ENCODE measurements around the gene HS3ST1. TPM values are rescaled to one million over a fixed set of nuclear protein-coding genes. Genes with fewer than 3 reads are reported as not detected.

Gene HS3ST1
- total RNA-seq, 1 donor from 2014 or later: 0.37 TPM

DNA sequence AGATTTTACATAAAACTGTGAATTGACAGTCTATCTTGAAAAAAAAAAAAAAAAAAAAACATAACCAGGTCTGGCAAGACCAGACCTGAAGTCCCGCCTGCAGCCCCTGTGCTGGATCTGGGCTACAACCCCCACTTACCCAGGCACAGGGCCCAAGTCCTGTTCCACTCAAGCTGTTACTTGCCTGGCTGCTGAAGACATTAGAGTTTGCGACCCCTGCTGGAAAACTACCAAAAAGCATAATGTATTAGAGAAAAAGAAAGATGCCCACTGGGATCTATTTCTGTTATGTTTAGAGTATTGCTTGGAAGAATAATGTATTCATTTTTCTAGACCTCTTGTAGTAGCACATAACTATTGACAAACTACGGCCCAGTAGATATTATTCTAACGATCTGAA is 4.7 kb downstream of the HS3ST1 start:
- H3K4me1 Mint-ChIP-seq: peaks cover 36% of the 10 kb centered on the region
- peak overlapping the region; percentile 14 for H3K4me3 Mint-ChIP-seq
- DNase-seq (ENCODE audit: low read depth, low spot score): peak; percentile 36
- no peaks in the 10 kb centered on the region for H3K36me3 Mint-ChIP-seq (ENCODE audit: low read depth)
- H3K27me3 Mint-ChIP-seq (ENCODE audit: low read depth): peaks cover 39% of the 10 kb centered on the region
- TF ChIP-seq, protein P1, sequence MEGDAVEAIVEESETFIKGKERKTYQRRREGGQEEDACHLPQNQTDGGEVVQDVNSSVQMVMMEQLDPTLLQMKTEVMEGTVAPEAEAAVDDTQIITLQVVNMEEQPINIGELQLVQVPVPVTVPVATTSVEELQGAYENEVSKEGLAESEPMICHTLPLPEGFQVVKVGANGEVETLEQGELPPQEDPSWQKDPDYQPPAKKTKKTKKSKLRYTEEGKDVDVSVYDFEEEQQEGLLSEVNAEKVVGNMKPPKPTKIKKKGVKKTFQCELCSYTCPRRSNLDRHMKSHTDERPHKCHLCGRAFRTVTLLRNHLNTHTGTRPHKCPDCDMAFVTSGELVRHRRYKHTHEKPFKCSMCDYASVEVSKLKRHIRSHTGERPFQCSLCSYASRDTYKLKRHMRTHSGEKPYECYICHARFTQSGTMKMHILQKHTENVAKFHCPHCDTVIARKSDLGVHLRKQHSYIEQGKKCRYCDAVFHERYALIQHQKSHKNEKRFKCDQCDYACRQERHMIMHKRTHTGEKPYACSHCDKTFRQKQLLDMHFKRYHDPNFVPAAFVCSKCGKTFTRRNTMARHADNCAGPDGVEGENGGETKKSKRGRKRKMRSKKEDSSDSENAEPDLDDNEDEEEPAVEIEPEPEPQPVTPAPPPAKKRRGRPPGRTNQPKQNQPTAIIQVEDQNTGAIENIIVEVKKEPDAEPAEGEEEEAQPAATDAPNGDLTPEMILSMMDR (conservative IDR thresholded peaks at IDR 0.05): peak; percentile 72
- H3K9me3 Mint-ChIP-seq: no peaks in the 10 kb centered on the region
- H3K27ac Mint-ChIP-seq (ENCODE audit: unreplicated experiment): no peak overlapping the region

DNA sequence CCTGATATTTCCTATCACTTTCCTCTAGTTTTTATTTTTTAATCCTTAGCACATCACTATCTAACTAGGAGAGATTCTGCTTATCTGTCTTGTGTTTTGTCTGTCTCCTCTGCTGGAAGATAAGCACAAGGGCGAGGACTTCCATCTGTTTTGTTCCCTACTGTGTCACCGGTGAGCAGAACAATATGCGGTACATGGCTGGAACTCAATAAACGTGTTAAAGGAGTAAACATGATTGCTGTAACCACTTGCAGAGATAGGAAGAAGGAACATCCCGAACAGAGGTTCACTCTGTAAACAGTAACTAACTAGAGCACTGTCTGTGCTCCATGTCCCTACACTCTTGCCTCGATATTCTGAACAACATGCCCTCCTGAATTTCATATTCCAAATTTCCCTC is 5.2 kb downstream of the HS3ST1 start:
- Mint-ChIP-seq H3K4me3 (no peak overlapping the region), H3K27me3 (ENCODE audit: low read depth) (peaks cover 34% of the 10 kb centered on the region), H3K36me3 (ENCODE audit: low read depth) (no peaks in the 10 kb centered on the region), H3K9me3 (no peaks in the 10 kb centered on the region), H3K4me1 (peaks cover 36% of the 10 kb centered on the region), H3K27ac (ENCODE audit: unreplicated experiment) (no peak overlapping the region)
- TF ChIP-seq, protein P1 (conservative IDR thresholded peaks at IDR 0.05): no peak
- DNase-seq (ENCODE audit: low read depth, low spot score): no peak

DNA sequence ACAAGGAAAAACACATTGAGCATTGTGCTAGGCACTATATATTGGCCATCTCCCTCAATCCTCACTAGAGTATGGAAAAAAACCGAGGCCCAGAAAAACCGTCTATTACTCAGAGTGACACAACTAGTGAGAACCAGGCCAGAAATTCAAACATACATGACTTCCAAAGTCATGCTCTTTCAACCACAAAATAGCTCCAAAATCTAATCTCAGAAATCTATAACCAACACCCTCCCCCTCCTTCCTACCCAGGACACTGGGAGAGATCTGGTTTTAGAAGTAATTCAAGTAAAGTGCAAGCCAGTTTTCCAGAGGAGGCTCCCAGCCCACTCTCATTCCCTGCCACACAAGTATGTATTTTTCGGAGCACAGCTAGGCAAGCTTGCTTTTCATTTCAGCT is 7.6 kb downstream of the HS3ST1 start:
- H3K27ac Mint-ChIP-seq (ENCODE audit: unreplicated experiment): no peak overlapping the region
- H3K4me1 Mint-ChIP-seq: peaks cover 19% of the 10 kb centered on the region
- TF ChIP-seq, protein P1 (conservative IDR thresholded peaks at IDR 0.05): no peak
- peaks cover 11% of the 10 kb centered on the region for H3K27me3 Mint-ChIP-seq (ENCODE audit: low read depth)
- H3K36me3 Mint-ChIP-seq (ENCODE audit: low read depth): no peaks in the 10 kb centered on the region
- DNase-seq (ENCODE audit: low read depth, low spot score): no peak
- H3K4me3 Mint-ChIP-seq: no peak overlapping the region
- no peaks in the 10 kb centered on the region for H3K9me3 Mint-ChIP-seq

DNA sequence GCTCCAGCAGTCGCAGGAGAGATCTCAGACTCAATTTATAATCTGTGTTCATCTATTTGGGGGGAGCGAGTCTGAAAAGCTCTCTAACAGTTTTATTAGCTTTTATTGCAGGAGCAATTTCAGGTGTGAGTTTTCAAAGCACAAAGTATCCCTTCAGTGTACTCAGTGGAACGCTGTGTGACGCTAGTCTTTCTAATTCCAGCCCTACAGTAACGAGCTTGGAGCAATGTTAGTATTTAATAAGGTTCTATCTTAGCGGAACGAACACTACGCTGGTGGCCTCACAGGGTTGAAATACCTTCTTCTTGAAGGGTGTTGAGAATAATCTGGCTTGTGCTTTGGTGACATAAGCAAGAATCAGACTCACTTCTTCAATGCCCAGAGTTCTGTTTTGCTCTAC is 8.4 kb downstream of the HS3ST1 start:
- H3K9me3 Mint-ChIP-seq: no peaks in the 10 kb centered on the region
- H3K4me1 Mint-ChIP-seq: peaks cover 26% of the 10 kb centered on the region
- no peak overlapping the region for H3K4me3 Mint-ChIP-seq
- H3K27ac Mint-ChIP-seq (ENCODE audit: unreplicated experiment): no peak overlapping the region
- DNase-seq (ENCODE audit: low read depth, low spot score): no peak
- TF ChIP-seq, protein P1 (conservative IDR thresholded peaks at IDR 0.05): no peak
- peaks cover 3% of the 10 kb centered on the region for H3K27me3 Mint-ChIP-seq (ENCODE audit: low read depth)
- H3K36me3 Mint-ChIP-seq (ENCODE audit: low read depth): no peaks in the 10 kb centered on the region

DNA sequence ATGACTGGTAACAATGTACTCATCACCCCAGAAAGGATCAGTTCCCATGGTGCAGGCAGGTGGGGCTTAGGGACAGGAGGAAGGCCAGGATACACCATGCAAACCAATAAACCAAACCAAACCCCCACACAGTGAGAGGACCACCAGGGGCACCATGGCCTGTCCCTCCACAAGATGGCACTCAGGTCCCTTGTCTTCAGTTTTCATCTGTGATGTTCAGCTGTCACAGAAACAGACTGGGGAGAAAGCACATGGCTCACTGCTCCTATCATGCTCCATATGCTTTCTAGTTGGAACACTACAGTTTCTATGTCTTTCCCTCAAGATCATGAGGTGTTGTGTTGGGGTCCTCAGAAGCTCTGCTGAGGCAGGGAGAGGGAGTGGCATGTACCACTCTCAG is 10.1 kb downstream of the HS3ST1 start:
- Mint-ChIP-seq H3K4me3 (no peak overlapping the region), H3K9me3 (no peaks in the 10 kb centered on the region), H3K27ac (ENCODE audit: unreplicated experiment) (no peak overlapping the region), H3K27me3 (ENCODE audit: low read depth) (no peaks in the 10 kb centered on the region), H3K4me1 (peaks cover 27% of the 10 kb centered on the region), H3K36me3 (ENCODE audit: low read depth) (no peaks in the 10 kb centered on the region)
- DNase-seq (ENCODE audit: low read depth, low spot score): no peak
- TF ChIP-seq, protein P1 (conservative IDR thresholded peaks at IDR 0.05): no peak

DNA sequence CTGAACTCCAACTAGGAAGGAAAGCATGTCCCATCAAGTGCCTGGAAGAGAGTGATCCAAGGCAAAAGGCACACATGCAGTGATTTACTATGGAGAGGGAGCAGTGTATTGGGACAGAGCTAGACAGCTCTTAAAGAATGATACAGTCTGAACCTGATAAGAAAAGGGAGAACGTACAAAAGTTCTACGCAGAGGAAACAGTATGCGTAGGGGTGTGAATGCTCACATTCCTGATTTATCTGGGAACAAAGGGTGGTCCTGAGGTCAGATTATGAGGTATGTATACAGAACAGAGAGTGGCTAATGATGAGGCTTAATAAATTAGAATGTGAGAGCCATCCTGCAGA is 12.0 kb downstream of the HS3ST1 start:
- Mint-ChIP-seq H3K4me1 (peaks cover 21% of the 10 kb centered on the region), H3K27me3 (ENCODE audit: low read depth) (no peaks in the 10 kb centered on the region), H3K9me3 (no peaks in the 10 kb centered on the region), H3K36me3 (ENCODE audit: low read depth) (no peaks in the 10 kb centered on the region), H3K27ac (ENCODE audit: unreplicated experiment) (no peak overlapping the region), H3K4me3 (no peak overlapping the region)
- DNase-seq (ENCODE audit: low read depth, low spot score): no peak
- TF ChIP-seq, protein P1 (conservative IDR thresholded peaks at IDR 0.05): no peak
